H9 (cell line): ENCODE measurements around the gene PEDS1. TPM values are rescaled to one million over a fixed set of nuclear protein-coding genes. Genes with fewer than 3 reads are reported as not detected.

Experiments used
- DNase-seq: peaks from one replicate; pipeline ENCODE4 v3.0.0-alpha.2; 2017
- H2AFZ ChIP-seq: one replicate; pipeline ENCODE4 v1.6.1; 2013; ENCODE audit warnings: mild to moderate bottlenecking, low read length, control low read depth, moderate library complexity
- H2AK5ac ChIP-seq: 2 replicates; pipeline ENCODE4 v1.6.1; 2013; ENCODE audit warnings: low read length, control low read depth, mixed read lengths; ENCODE audit not compliant: insufficient read length
- H2BK120ac ChIP-seq: one replicate; pipeline ENCODE4 v1.6.1; 2013; ENCODE audit warnings: low read depth, mild to moderate bottlenecking, low read length, control low read depth, inconsistent platforms; ENCODE audit not compliant: poor library complexity, severe bottlenecking
- H2BK12ac ChIP-seq: 2 replicates; pipeline ENCODE4 v1.6.1; 2013; ENCODE audit warnings: low read length, control low read depth, mixed read lengths, low read depth; ENCODE audit not compliant: insufficient read length
- H2BK15ac ChIP-seq: 2 replicates; pipeline ENCODE4 v1.6.1; 2013; ENCODE audit warnings: low read depth, low read length, control low read depth
- H2BK20ac ChIP-seq: one replicate; pipeline ENCODE4 v1.6.1; 2013; ENCODE audit warnings: low read depth, mild to moderate bottlenecking, low read length, control low read depth, inconsistent platforms; ENCODE audit not compliant: poor library complexity, severe bottlenecking
- H2BK5ac ChIP-seq: 2 replicates; pipeline ENCODE4 v1.6.1; 2013; ENCODE audit warnings: low read length, control low read depth, mixed read lengths; ENCODE audit not compliant: insufficient read length
- H3K14ac ChIP-seq: 2 replicates; pipeline ENCODE4 v1.6.1; 2013; ENCODE audit warnings: low read length, control low read depth; ENCODE audit not compliant: insufficient read depth
- H3K18ac ChIP-seq: 2 replicates; pipeline ENCODE4 v1.6.1; 2013; ENCODE audit warnings: low read depth, mild to moderate bottlenecking, mixed read lengths, low read length, control low read depth; ENCODE audit not compliant: insufficient read length
- H3K23ac ChIP-seq: 2 replicates; pipeline ENCODE4 v1.6.1; 2013; ENCODE audit warnings: low read length, control low read depth, mixed read lengths, low read depth; ENCODE audit not compliant: insufficient read length
- H3K23me2 ChIP-seq: 2 replicates; pipeline ENCODE4 v1.6.1; 2013; ENCODE audit warnings: low read depth, mild to moderate bottlenecking, mixed read lengths, low read length, control low read depth; ENCODE audit not compliant: insufficient read length, poor library complexity, severe bottlenecking
- H3K27ac ChIP-seq: 2 replicates; pipeline ENCODE4 v1.5.1; 2013; ENCODE audit warnings: low read length, control low read depth, mixed read lengths, low read depth; ENCODE audit not compliant: insufficient read length
- H3K27me3 ChIP-seq: 2 replicates; pipeline ENCODE4 v1.6.1; 2013; ENCODE audit warnings: low read length, control low read depth, inconsistent platforms; ENCODE audit not compliant: insufficient read depth
- H3K4ac ChIP-seq: 2 replicates; pipeline ENCODE4 v1.6.1; 2013; ENCODE audit warnings: low read depth, mild to moderate bottlenecking, control low read depth, inconsistent platforms, low read length, moderate library complexity
- H3K4me1 ChIP-seq: 2 replicates; pipeline ENCODE4 v1.6.1; 2013; ENCODE audit warnings: low read length, control low read depth, inconsistent platforms; ENCODE audit not compliant: insufficient read depth
- H3K4me2 ChIP-seq: 2 replicates; pipeline ENCODE4 v1.6.1; 2013; ENCODE audit warnings: low read length, control low read depth, mixed read lengths; ENCODE audit not compliant: insufficient read length, insufficient read depth
- H3K56ac ChIP-seq: 2 replicates; pipeline ENCODE4 v1.6.1; 2013; ENCODE audit warnings: low read depth, mild to moderate bottlenecking, mixed read lengths, low read length, control low read depth; ENCODE audit not compliant: insufficient read length
- H3K79me1 ChIP-seq: 2 replicates; pipeline ENCODE4 v1.6.1; 2013; ENCODE audit warnings: low read depth, mild to moderate bottlenecking, moderate library complexity, low read length, control low read depth, inconsistent platforms; ENCODE audit not compliant: insufficient read depth, poor library complexity, severe bottlenecking
- H3K79me2 ChIP-seq: 2 replicates; pipeline ENCODE4 v1.6.1; 2013; ENCODE audit warnings: low read length, control low read depth, inconsistent platforms; ENCODE audit not compliant: insufficient read depth
- H3K9ac ChIP-seq: 2 replicates; pipeline ENCODE4 v1.6.1; 2013; ENCODE audit warnings: low read length, control low read depth, mixed read lengths; ENCODE audit not compliant: insufficient read length; ENCODE audit errors: extremely low read depth
- H3K9me3 ChIP-seq: one replicate; pipeline ENCODE4 v1.6.1; 2013; ENCODE audit warnings: low read depth, low read length, inconsistent platforms; ENCODE audit not compliant: control insufficient read depth
- H3T11ph ChIP-seq: one replicate; pipeline ENCODE4 v1.6.1; 2013; ENCODE audit warnings: mild to moderate bottlenecking, low read length, control low read depth, inconsistent platforms
- H4K20me1 ChIP-seq: one replicate; pipeline ENCODE4 v1.6.1; 2013; ENCODE audit not compliant: control insufficient read depth, insufficient read length, insufficient read depth
- H4K5ac ChIP-seq: 2 replicates; pipeline ENCODE4 v1.6.1; 2013; ENCODE audit warnings: low read depth, mild to moderate bottlenecking, mixed read lengths, low read length, control low read depth; ENCODE audit not compliant: insufficient read length
- H4K8ac ChIP-seq: replicated peaks from 2 replicates; pipeline ENCODE4 v1.6.1; 2013; ENCODE audit warnings: low read length, control low read depth, mixed read lengths, low read depth; ENCODE audit not compliant: insufficient read length
- H4K91ac ChIP-seq: 2 replicates; pipeline ENCODE4 v1.6.1; 2013; ENCODE audit warnings: low read depth, mild to moderate bottlenecking, moderate library complexity, mixed read lengths, low read length, control low read depth; ENCODE audit not compliant: insufficient read length
- H3K27ac Mint-ChIP-seq, 3 experiments: 2 replicates in 2 of 3; 3 replicates in 1 of 3; pipeline ENCODE4 v1.8.0; 2020 to 2021; ENCODE audit warnings: mixed read lengths in 3 of 3, mild to moderate bottlenecking in 1 of 3, moderate library complexity in 1 of 3
- H3K27me3 Mint-ChIP-seq: 2 replicates; pipeline ENCODE4 v1.8.0; 2021; ENCODE audit warnings: low read depth, mild to moderate bottlenecking, moderate library complexity, mixed read lengths
- H3K36me3 Mint-ChIP-seq, 3 experiments: 2 replicates in 2 of 3; 3 replicates in 1 of 3; pipeline ENCODE4 v1.8.0; 2020 to 2021; ENCODE audit warnings: low read depth in 3 of 3, mixed read lengths in 3 of 3; ENCODE audit not compliant: insufficient read depth in 1 of 3
- H3K4me1 Mint-ChIP-seq, 2 experiments: 2 replicates each; pipeline ENCODE4 v1.8.0; 2020; ENCODE audit warnings: mixed read lengths in 2 of 2
- H3K4me3 Mint-ChIP-seq, 2 experiments: 2 replicates in 1 of 2; 3 replicates in 1 of 2; pipeline ENCODE4 v1.8.0; 2020 to 2021; ENCODE audit warnings: mild to moderate bottlenecking in 2 of 2, mixed read lengths in 2 of 2, moderate library complexity in 1 of 2
- H3K9me3 Mint-ChIP-seq, 2 experiments: 2 replicates in 1 of 2; 3 replicates in 1 of 2; pipeline ENCODE4 v1.8.0; 2020; ENCODE audit warnings: mild to moderate bottlenecking in 2 of 2, mixed read lengths in 2 of 2, moderate library complexity in 1 of 2
- whole genome bisulfite sequencing: extraction: QIAGEN DNeasy Blood & Tissue Kit; methylation state at CpG from one replicate; pipeline ENCODE4 v1.1.7; 2013; ENCODE audit warnings: missing lambda C conversion rate, low lambda C conversion rate, mixed read lengths; ENCODE audit not compliant: insufficient read length; ENCODE audit errors: extremely low coverage; 5-methylcytosine and 5-hydroxymethylcytosine counted together
- total RNA-seq: library from RNA; stranded (reverse); gene quantifications from 2 replicates; pipeline ENCODE4 v1.2.1, GENCODE V29; 2021
- TF ChIP-seq, protein P1 (sequence below): fragments of 200-600 bp; sonication (generic); conservative IDR thresholded peaks from 3 replicates; pipeline ENCODE4 v1.8.0; 2021; ENCODE audit warnings: antibody characterized with exemption, mild to moderate bottlenecking

PEDS1 gene
- total RNA-seq, 1 experiment from 2014 or later, result 29.3 TPM

DNA sequence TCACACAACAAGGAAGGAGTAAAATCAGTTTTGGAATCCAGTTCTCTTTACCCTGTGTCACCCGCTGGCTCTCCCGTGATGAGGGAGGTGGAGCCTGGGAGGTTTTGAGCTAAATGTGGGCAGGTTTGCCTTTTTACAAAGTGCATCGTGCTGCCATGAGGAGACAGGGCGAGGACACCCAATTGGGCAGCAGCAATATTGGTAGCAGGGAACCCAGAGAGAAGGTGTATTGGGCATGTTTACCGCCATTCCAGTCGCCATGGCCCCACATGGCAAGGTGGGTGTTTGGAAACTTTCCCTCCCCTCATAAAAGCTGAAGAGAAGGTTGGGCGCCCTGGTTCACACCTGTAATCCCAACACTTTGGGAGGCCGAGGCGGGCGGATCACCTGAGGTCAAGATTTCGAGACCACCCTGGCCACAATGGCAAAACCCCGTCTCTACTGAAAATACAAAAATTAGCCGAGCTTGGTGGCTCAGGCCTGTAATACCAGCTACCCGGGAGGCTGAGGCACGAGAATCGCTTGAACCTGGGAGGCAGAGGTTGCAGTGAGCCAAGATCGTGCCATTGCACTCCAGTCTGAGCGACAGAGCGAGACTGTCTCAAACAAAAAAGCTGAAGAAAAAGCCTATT, 37.0 kb downstream of the PEDS1 start:
- no peak overlapping the region for H2BK20ac ChIP-seq
- no peak overlapping the region for H3K18ac ChIP-seq
- H3K4me2 ChIP-seq, result peak overlapping the region; percentile 93
- Mint-ChIP-seq H3K4me1 (peaks cover 36 to 37% of the 10 kb centered on the region in 2 experiments), H3K9me3 (no peaks in the 10 kb centered on the region), H3K4me3 (peak overlapping the region; percentile 79 to 99), H3K27me3 (no peaks in the 10 kb centered on the region), H3K27ac (peak overlapping the region; percentile 29 to 63 (median 41); a peak in 3 of 7 replicates), H3K36me3 (peaks cover 0 to 4% (median 3%) of the 10 kb centered on the region in 3 experiments; a peak in 1 of 7 replicates)
- H2BK120ac ChIP-seq, result no peak overlapping the region
- H4K8ac ChIP-seq, result peak overlapping the region; percentile 70
- no peak overlapping the region for H2BK12ac ChIP-seq
- H3K27ac ChIP-seq, result no peak overlapping the region
- H4K20me1 ChIP-seq, result no peaks in the 10 kb centered on the region
- peak overlapping the region; percentile 37 for H3T11ph ChIP-seq
- DNase-seq, result no peak
- H3K4me1 ChIP-seq, result peaks cover 6% of the 10 kb centered on the region
- H3K27me3 ChIP-seq, result no peaks in the 10 kb centered on the region
- TF ChIP-seq, protein P1, sequence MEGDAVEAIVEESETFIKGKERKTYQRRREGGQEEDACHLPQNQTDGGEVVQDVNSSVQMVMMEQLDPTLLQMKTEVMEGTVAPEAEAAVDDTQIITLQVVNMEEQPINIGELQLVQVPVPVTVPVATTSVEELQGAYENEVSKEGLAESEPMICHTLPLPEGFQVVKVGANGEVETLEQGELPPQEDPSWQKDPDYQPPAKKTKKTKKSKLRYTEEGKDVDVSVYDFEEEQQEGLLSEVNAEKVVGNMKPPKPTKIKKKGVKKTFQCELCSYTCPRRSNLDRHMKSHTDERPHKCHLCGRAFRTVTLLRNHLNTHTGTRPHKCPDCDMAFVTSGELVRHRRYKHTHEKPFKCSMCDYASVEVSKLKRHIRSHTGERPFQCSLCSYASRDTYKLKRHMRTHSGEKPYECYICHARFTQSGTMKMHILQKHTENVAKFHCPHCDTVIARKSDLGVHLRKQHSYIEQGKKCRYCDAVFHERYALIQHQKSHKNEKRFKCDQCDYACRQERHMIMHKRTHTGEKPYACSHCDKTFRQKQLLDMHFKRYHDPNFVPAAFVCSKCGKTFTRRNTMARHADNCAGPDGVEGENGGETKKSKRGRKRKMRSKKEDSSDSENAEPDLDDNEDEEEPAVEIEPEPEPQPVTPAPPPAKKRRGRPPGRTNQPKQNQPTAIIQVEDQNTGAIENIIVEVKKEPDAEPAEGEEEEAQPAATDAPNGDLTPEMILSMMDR, result no peak
- no peak overlapping the region for H3K23ac ChIP-seq
- no peak overlapping the region for H2AK5ac ChIP-seq
- peaks cover 9% of the 10 kb centered on the region; the same call in 1 of the 2 replicates for H3K79me2 ChIP-seq
- H3K9me3 ChIP-seq, result no peaks in the 10 kb centered on the region
- H2AFZ ChIP-seq, result no peak overlapping the region
- peak overlapping the region; percentile 34 for H3K9ac ChIP-seq
- peaks cover 3% of the 10 kb centered on the region for H3K79me1 ChIP-seq
- H3K14ac ChIP-seq, result no peak overlapping the region
- H2BK15ac ChIP-seq, result no peak overlapping the region
- no peak overlapping the region for H2BK5ac ChIP-seq
- no CpG with 5 or more reads among the region's 19 CpGs for WGBS
- H4K5ac ChIP-seq, result no peak overlapping the region
- no peak overlapping the region for H3K56ac ChIP-seq
- H4K91ac ChIP-seq, result no peak overlapping the region
- no peak overlapping the region for H3K4ac ChIP-seq
- peaks cover 19% of the 10 kb centered on the region for H3K23me2 ChIP-seq
